Testis (tissue), 2 donors: ENCODE measurements around the gene FAM98C.
"Not testable (repeated sequence)": the region's sequence is repeated elsewhere in the genome, so short reads cannot be mapped to it uniquely, and the experiment has no call there.

ENCODE experiments used
- POLR2A ChIP-seq: fragments of 450-650 bp; IDR thresholded peaks from one replicate; pipeline ENCODE4 v1.6.1; 2017; ENCODE audit warnings: antibody characterized with exemption, mild to moderate bottlenecking, moderate library complexity
- TF ChIP-seq, protein P1 (sequence below), 3 experiments: fragments of 450-650 bp in 2 of 3; fragments of 200-600 bp in 1 of 3; sonication (generic) in 1 of 3; IDR thresholded peaks; one replicate each; pipeline ENCODE4 v1.5.1; 2016 to 2019; ENCODE audit warnings: antibody characterized with exemption in 3 of 3, mild to moderate bottlenecking in 2 of 3, moderate library complexity in 1 of 3

DNA sequence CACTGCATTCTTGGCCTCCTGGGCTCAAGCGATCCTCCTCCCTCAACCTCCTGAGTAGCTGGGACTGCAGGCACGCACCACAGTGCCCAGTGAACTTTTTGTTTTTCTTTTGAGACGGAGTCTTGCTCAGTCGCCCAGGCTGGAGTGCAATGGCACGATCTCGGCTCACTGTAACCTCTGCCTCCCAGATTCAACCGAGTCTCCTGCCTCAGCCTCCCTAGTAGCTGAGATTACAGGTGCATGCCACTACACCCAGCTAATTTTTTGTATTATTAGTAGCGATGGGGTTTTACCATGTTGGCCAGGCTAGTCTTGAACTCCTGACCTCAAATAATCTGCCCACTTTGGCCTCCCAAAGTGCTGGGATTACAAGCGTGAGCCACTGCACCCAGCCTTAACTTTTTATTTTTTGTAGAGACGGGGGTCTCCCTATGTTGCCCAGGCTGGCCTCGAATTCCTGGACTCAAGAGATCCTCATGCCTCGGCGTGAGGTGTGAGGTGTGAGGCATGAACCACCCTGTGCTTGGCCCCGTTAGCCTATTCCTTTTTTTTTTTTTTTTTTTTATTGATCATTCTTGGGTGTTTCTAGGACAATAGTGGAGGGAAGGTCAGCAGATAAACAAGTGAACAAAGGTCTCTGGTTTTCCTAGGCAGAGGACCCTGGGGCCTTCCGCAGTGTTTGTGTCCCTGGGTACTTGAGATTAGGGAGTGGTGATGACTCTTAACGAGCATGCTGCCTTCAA lies 39.8 kb upstream of the FAM98C start:
- TF ChIP-seq, protein P1, sequence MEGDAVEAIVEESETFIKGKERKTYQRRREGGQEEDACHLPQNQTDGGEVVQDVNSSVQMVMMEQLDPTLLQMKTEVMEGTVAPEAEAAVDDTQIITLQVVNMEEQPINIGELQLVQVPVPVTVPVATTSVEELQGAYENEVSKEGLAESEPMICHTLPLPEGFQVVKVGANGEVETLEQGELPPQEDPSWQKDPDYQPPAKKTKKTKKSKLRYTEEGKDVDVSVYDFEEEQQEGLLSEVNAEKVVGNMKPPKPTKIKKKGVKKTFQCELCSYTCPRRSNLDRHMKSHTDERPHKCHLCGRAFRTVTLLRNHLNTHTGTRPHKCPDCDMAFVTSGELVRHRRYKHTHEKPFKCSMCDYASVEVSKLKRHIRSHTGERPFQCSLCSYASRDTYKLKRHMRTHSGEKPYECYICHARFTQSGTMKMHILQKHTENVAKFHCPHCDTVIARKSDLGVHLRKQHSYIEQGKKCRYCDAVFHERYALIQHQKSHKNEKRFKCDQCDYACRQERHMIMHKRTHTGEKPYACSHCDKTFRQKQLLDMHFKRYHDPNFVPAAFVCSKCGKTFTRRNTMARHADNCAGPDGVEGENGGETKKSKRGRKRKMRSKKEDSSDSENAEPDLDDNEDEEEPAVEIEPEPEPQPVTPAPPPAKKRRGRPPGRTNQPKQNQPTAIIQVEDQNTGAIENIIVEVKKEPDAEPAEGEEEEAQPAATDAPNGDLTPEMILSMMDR (IDR thresholded peaks at IDR 0.05): not testable (repeated sequence)
- TF ChIP-seq POLR2A: not testable (repeated sequence)
